Measurements from ENCODE around the gene PRAC1. TPM values are rescaled to one million over a fixed set of nuclear protein-coding genes. Genes with fewer than 3 reads are reported as not detected.

PRAC1 gene
- total and polyA plus RNA-seq, 10 donors: not detected

GRCh38 chr17:48761114-48761513 lies 38.8 kb upstream of the PRAC1 start:
- intact Hi-C loops (cut with DNase I; ENCODE audit: low total_unique reads): no loop called here
- Histone ChIP-seq H3K4me1 (peaks cover 0 to 7% (median 0%) of the 10 kb centered on the region in 6 donors), H3K36me3 (no peaks in the 10 kb centered on the region), H3K27me3 (replicated peaks in 1 of 7) (peaks cover 0 to 98% (median 45%) of the 10 kb centered on the region in 7 donors), H3K4me3 (no peak overlapping the region), H3K27ac (no peak overlapping the region), H3K9me3 (no peaks in the 10 kb centered on the region)
- no peak for DNase-seq
- TF ChIP-seq POLR2AphosphoS5 (IDR thresholded peaks at IDR 0.05) (no peak), POLR2A (IDR thresholded peaks at IDR 0.05) (no peak)
- TF ChIP-seq, protein P1, sequence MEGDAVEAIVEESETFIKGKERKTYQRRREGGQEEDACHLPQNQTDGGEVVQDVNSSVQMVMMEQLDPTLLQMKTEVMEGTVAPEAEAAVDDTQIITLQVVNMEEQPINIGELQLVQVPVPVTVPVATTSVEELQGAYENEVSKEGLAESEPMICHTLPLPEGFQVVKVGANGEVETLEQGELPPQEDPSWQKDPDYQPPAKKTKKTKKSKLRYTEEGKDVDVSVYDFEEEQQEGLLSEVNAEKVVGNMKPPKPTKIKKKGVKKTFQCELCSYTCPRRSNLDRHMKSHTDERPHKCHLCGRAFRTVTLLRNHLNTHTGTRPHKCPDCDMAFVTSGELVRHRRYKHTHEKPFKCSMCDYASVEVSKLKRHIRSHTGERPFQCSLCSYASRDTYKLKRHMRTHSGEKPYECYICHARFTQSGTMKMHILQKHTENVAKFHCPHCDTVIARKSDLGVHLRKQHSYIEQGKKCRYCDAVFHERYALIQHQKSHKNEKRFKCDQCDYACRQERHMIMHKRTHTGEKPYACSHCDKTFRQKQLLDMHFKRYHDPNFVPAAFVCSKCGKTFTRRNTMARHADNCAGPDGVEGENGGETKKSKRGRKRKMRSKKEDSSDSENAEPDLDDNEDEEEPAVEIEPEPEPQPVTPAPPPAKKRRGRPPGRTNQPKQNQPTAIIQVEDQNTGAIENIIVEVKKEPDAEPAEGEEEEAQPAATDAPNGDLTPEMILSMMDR (IDR thresholded peaks at IDR 0.05 in 8 of 11, conservative IDR thresholded peaks at IDR 0.05 in 3 of 11): no peak
- 72 to 92% (median 81%) methylated on average over 6 of the region's 6 CpGs for WGBS, 5 donors

DNA sequence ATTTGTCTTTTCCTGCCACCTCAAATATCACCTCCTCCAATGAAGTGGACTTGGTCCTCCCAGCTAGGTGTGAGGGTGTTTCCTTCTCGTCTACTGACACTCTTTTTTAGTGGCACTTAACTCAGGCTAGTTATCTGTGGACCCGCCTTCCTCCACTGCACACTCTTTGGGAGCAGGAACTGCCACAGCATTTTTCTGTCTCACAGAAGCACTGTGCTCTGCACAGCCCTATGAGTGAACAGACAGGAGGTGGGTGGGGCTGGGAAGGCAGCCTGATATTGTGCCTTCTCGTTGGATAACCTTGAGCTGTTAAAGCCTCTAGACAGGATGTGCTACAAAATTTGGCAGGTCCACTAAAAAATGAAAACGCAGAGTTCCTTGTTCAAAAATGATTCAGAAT lies 38.1 kb upstream of the PRAC1 start:
- no peak overlapping the region for H3K4me3 ChIP-seq
- peaks cover 0 to 12% (median 4%) of the 10 kb centered on the region in 6 donors for H3K4me1 ChIP-seq
- TF ChIP-seq POLR2A (IDR thresholded peaks at IDR 0.05) (no peak), POLR2AphosphoS5 (IDR thresholded peaks at IDR 0.05) (no peak)
- TF ChIP-seq, protein P1 (IDR thresholded peaks at IDR 0.05 in 8 of 11, conservative IDR thresholded peaks at IDR 0.05 in 3 of 11): no peak
- no peak overlapping the region for H3K27ac ChIP-seq
- no peaks in the 10 kb centered on the region for H3K9me3 ChIP-seq
- DNase-seq: no peak
- peaks cover 0 to 98% (median 52%) of the 10 kb centered on the region in 7 donors for H3K27me3 ChIP-seq (replicated peaks in 1 of 7)
- WGBS, 5 donors: 42 to 67% (median 57%) methylated on average over 4 of the region's 4 CpGs
- H3K36me3 ChIP-seq: no peaks in the 10 kb centered on the region
- intact Hi-C loops (cut with DNase I; ENCODE audit: low total_unique reads): no loop called here

- Histone ChIP-seq H3K27ac (no peak overlapping the region), H3K27me3 (replicated peaks in 1 of 7) (peaks cover 0 to 100% (median 63%) of the 10 kb centered on the region in 7 donors), H3K4me3 (no peak overlapping the region), H3K4me1 (peaks cover 0 to 23% (median 14%) of the 10 kb centered on the region in 6 donors), H3K36me3 (no peaks in the 10 kb centered on the region), H3K9me3 (no peaks in the 10 kb centered on the region)
- no peak for DNase-seq
- intact Hi-C loops (cut with DNase I; ENCODE audit: low total_unique reads): no loop called here
- TF ChIP-seq POLR2A (IDR thresholded peaks at IDR 0.05): no peak
- TF ChIP-seq, protein P1 (IDR thresholded peaks at IDR 0.05 in 8 of 11, conservative IDR thresholded peaks at IDR 0.05 in 3 of 11): no peak
- TF ChIP-seq POLR2AphosphoS5 (IDR thresholded peaks at IDR 0.05): no peak
These were observed 37.0 kb upstream of the PRAC1 start for GRCh38 chr17:48759288-48759687.

DNA sequence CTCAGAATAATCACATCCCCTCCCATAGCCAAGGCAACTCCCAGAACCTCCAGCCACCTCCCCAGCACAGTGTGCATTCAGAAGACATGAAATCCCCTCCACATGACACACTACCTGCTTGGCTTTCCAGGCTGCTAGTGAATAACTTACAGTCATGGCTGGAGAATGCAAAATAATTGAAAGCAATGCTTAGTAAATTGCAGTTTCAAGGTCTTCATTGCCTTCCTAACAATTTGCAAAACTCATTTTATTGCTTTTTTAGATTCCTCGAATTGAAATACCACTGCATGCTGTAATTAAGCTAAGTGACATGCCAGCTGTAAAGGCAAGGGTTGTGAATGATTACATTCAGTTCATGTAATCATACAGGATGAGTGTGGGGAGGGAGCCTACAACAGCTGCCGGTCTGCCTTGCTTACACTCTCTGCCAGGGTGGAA lies 35.2 kb upstream of the PRAC1 start:
- 63 to 78% (median 73%) methylated on average over 2 of the region's 2 CpGs for WGBS, 5 donors
- peaks cover 0 to 37% (median 23%) of the 10 kb centered on the region in 6 donors for H3K4me1 ChIP-seq
- peaks cover 3 to 100% (median 76%) of the 10 kb centered on the region in 7 donors for H3K27me3 ChIP-seq (replicated peaks in 1 of 7)
- H3K4me3 ChIP-seq: no peak overlapping the region
- no peak overlapping the region for H3K27ac ChIP-seq
- DNase-seq: no peak
- TF ChIP-seq, protein P1 (IDR thresholded peaks at IDR 0.05 in 8 of 11, conservative IDR thresholded peaks at IDR 0.05 in 3 of 11): no peak
- TF ChIP-seq POLR2A (IDR thresholded peaks at IDR 0.05) (no peak), POLR2AphosphoS5 (IDR thresholded peaks at IDR 0.05) (no peak)
- H3K36me3 ChIP-seq: no peaks in the 10 kb centered on the region
- intact Hi-C loops (cut with DNase I; ENCODE audit: low total_unique reads): no loop called here
- no peaks in the 10 kb centered on the region for H3K9me3 ChIP-seq

Measured in spleen (tissue), 11 donors.